Prostate gland (tissue), 2 donors: ENCODE measurements around the gene TSR1. TPM values are rescaled to one million over a fixed set of nuclear protein-coding genes. Genes with fewer than 3 reads are reported as not detected.

Experiments used
- DNase-seq: peaks from one replicate; pipeline ENCODE4 v3.0.0-alpha.2; 2019; ENCODE audit warnings: low spot score
- H3K27ac ChIP-seq, 2 donors: fragments of 200-600 bp; sonication (generic); 2 replicates each; pipeline ENCODE4 v1.5.1; 2017 to 2019
- H3K27me3 ChIP-seq: fragments of 200-600 bp; sonication (generic); replicated peaks from 2 replicates; pipeline ENCODE4 v1.5.1; 2019; ENCODE audit not compliant: insufficient read depth
- H3K36me3 ChIP-seq, 2 donors: fragments of 200-600 bp; sonication (generic); 1 replicate in 1 of 2; 2 replicates in 1 of 2; pipeline versions ENCODE4 v1.5.1 to v1.8.1; 2017 to 2019
- H3K4me1 ChIP-seq: fragments of 200-600 bp; sonication (generic); replicated peaks from 2 replicates; pipeline ENCODE4 v1.5.1; 2019
- H3K4me3 ChIP-seq, 2 donors: fragments of 200-600 bp; sonication (generic); 2 replicates each; pipeline ENCODE4 v1.5.1; 2017 to 2019
- H3K9me3 ChIP-seq: fragments of 200-600 bp; sonication (generic); 2 replicates; pipeline ENCODE4 v1.5.1; 2017
- CTCF ChIP-seq, 4 experiments: fragments of 200-600 bp in 2 of 4; fragments of 450-650 bp in 2 of 4; sonication (generic) in 2 of 4; IDR thresholded peaks; 1 replicate in 3 of 4; 2 replicates in 1 of 4; pipeline ENCODE4 v1.5.1; 2016 to 2019; ENCODE audit warnings: antibody characterized with exemption in 4 of 4, mild to moderate bottlenecking in 2 of 4, moderate library complexity in 2 of 4
- POLR2A ChIP-seq: fragments of 450-650 bp; IDR thresholded peaks from one replicate; pipeline ENCODE4 v1.6.1; 2016; ENCODE audit warnings: antibody characterized with exemption, mild to moderate bottlenecking
- POLR2AphosphoS5 ChIP-seq: sonication (generic); formaldehyde crosslinking; IDR thresholded peaks from one replicate; pipeline ENCODE4 v1.6.1; 2017; ENCODE audit warnings: antibody characterized with exemption
- WGBS: methylation state at CpG from one replicate; pipeline ENCODE4 v1.1.5; 2018; 5-methylcytosine and 5-hydroxymethylcytosine counted together
- intact Hi-C: fragments of 100-400 bp; cut with DNase I; formaldehyde crosslinking; loops from one replicate; pipeline ENCODE4 v1.14.2; 2022
- total RNA-seq, 2 donors: library from RNA; depleted of rRNA; stranded (reverse); fragments of >200 nt; gene quantifications; one replicate each; pipeline ENCODE4 v1.1.0, GENCODE V29; 2016

The TSR1 gene
- total RNA-seq, 2 donors from 2014 or later: 34.8 to 42.9 TPM

GRCh38 chr17:2377659-2378058 lies 41.4 kb upstream of the TSR1 start:
- 88% methylated on average over 10 of the region's 10 CpGs for WGBS
- DNase-seq: no peak
- no peak for TF ChIP-seq CTCF (IDR thresholded peaks at IDR 0.05)
- TF ChIP-seq POLR2A: no peak
- TF ChIP-seq POLR2AphosphoS5: no peak
- Histone ChIP-seq H3K36me3 (peaks cover 0 to 13% of the 10 kb centered on the region in 2 donors), H3K4me3 (no peak overlapping the region), H3K4me1 (peaks cover 3% of the 10 kb centered on the region), H3K27me3 (no peaks in the 10 kb centered on the region), H3K27ac (no peak overlapping the region), H3K9me3 (no peaks in the 10 kb centered on the region)
- intact Hi-C loops: no loop called here

- Histone ChIP-seq H3K27me3 (no peaks in the 10 kb centered on the region), H3K4me1 (peaks cover 3% of the 10 kb centered on the region), H3K27ac (no peak overlapping the region), H3K9me3 (no peaks in the 10 kb centered on the region), H3K36me3 (peaks cover 0 to 13% of the 10 kb centered on the region in 2 donors), H3K4me3 (no peak overlapping the region)
- intact Hi-C loops: no loop called here
- TF ChIP-seq CTCF (IDR thresholded peaks at IDR 0.05) (no peak), POLR2AphosphoS5 (no peak), POLR2A (no peak)
- DNase-seq: no peak
- 87% methylated on average over 14 of the region's 14 CpGs for WGBS
These were observed 39.9 kb upstream of the TSR1 start for GRCh38 chr17:2376107-2376506.

- no peak for DNase-seq
- WGBS: 76% methylated on average over 19 of the region's 19 CpGs
- Histone ChIP-seq H3K27ac (peak overlapping the region; percentile 53 to 54), H3K27me3 (no peaks in the 10 kb centered on the region), H3K36me3 (peaks cover 0 to 13% of the 10 kb centered on the region in 2 donors), H3K4me1 (peaks cover 3% of the 10 kb centered on the region), H3K4me3 (no peak overlapping the region), H3K9me3 (no peaks in the 10 kb centered on the region)
- intact Hi-C loops: no loop called here
- TF ChIP-seq POLR2AphosphoS5 (no peak), POLR2A (no peak), CTCF (IDR thresholded peaks at IDR 0.05) (no peak)
These were observed 39.1 kb upstream of the TSR1 start for GRCh38 chr17:2375406-2375805.

GRCh38 chr17:2374549-2375285 lies 38.5 kb upstream of the TSR1 start:
- Histone ChIP-seq H3K4me3 (no peak overlapping the region), H3K27ac (peak overlapping the region; percentile 53 to 54), H3K4me1 (peaks cover 3% of the 10 kb centered on the region), H3K27me3 (no peaks in the 10 kb centered on the region), H3K9me3 (no peaks in the 10 kb centered on the region), H3K36me3 (peaks cover 0 to 13% of the 10 kb centered on the region in 2 donors)
- peak; percentile 7 for TF ChIP-seq POLR2AphosphoS5
- TF ChIP-seq CTCF (IDR thresholded peaks at IDR 0.05): no peak
- 42% methylated on average over 11 of the region's 11 CpGs for WGBS
- intact Hi-C loops: no loop called here
- DNase-seq: no peak

GRCh38 chr17:2373179-2373578 lies 36.9 kb upstream of the TSR1 start:
- peaks cover 0 to 13% of the 10 kb centered on the region in 2 donors for H3K36me3 ChIP-seq

More at GRCh38 chr17:2373179-2373578, 36.9 kb upstream of the TSR1 start:
- 92% methylated on average over 17 of the region's 18 CpGs for WGBS
- TF ChIP-seq POLR2A: no peak
- TF ChIP-seq CTCF (IDR thresholded peaks at IDR 0.05): no peak
- TF ChIP-seq POLR2AphosphoS5: no peak
- intact Hi-C loops: no loop called here
- peaks cover 3% of the 10 kb centered on the region for H3K4me1 ChIP-seq
- no peaks in the 10 kb centered on the region for H3K9me3 ChIP-seq
- no peaks in the 10 kb centered on the region for H3K27me3 ChIP-seq
- H3K4me3 ChIP-seq: no peak overlapping the region
- no peak overlapping the region for H3K27ac ChIP-seq
- DNase-seq: no peak
